ENCODE data around the gene TMEM121B. TPM values are rescaled to one million over a fixed set of nuclear protein-coding genes. Genes with fewer than 3 reads are reported as not detected.
"Not testable (repeated sequence)": the region's sequence is repeated elsewhere in the genome, so short reads cannot be mapped to it uniquely, and the experiment has no call there.

The TMEM121B gene
- total RNA-seq, 1 donor from 2014 or later: 44.1 TPM

GRCh38 chr22:17155941-17156340, 34.8 kb upstream of the TMEM121B start:
- no peak for TF ChIP-seq CTCF (IDR thresholded peaks at IDR 0.05; ENCODE audit: partially characterized antibody, unreplicated experiment)
- H3K36me3 Mint-ChIP-seq (ENCODE audit: unreplicated experiment): no peaks in the 10 kb centered on the region
- peaks cover 7% of the 10 kb centered on the region for H3K9me3 Mint-ChIP-seq (ENCODE audit: unreplicated experiment)
- peaks cover 3% of the 10 kb centered on the region for H3K4me1 Mint-ChIP-seq (ENCODE audit: low read depth, unreplicated experiment)
- no peak overlapping the region for H3K27ac Mint-ChIP-seq (ENCODE audit: unreplicated experiment)
- peaks cover 5% of the 10 kb centered on the region for H3K27me3 Mint-ChIP-seq (ENCODE audit: unreplicated experiment)
- no peak for DNase-seq
- H3K4me3 Mint-ChIP-seq (ENCODE audit: unreplicated experiment): no peak overlapping the region

GRCh38 chr22:17152971-17153370, 31.8 kb upstream of the TMEM121B start:
- Mint-ChIP-seq H3K4me1 (ENCODE audit: low read depth, unreplicated experiment) (no peaks in the 10 kb centered on the region), H3K36me3 (ENCODE audit: unreplicated experiment) (no peaks in the 10 kb centered on the region), H3K4me3 (ENCODE audit: unreplicated experiment) (no peak overlapping the region), H3K27me3 (ENCODE audit: unreplicated experiment) (peaks cover 5% of the 10 kb centered on the region), H3K9me3 (ENCODE audit: unreplicated experiment) (peaks cover under 1% of the 10 kb centered on the region), H3K27ac (ENCODE audit: unreplicated experiment) (no peak overlapping the region)
- DNase-seq: no peak
- no peak for TF ChIP-seq CTCF (IDR thresholded peaks at IDR 0.05; ENCODE audit: partially characterized antibody, unreplicated experiment)

- Mint-ChIP-seq H3K36me3 (ENCODE audit: unreplicated experiment) (peaks cover 5% of the 10 kb centered on the region), H3K27me3 (ENCODE audit: unreplicated experiment) (peaks cover 5% of the 10 kb centered on the region), H3K9me3 (ENCODE audit: unreplicated experiment) (no peaks in the 10 kb centered on the region), H3K27ac (ENCODE audit: unreplicated experiment) (no peak overlapping the region), H3K4me1 (ENCODE audit: low read depth, unreplicated experiment) (no peaks in the 10 kb centered on the region), H3K4me3 (ENCODE audit: unreplicated experiment) (no peak overlapping the region)
- no peak for DNase-seq
- no peak for TF ChIP-seq CTCF (IDR thresholded peaks at IDR 0.05; ENCODE audit: partially characterized antibody, unreplicated experiment)
Observed at GRCh38 chr22:17152340-17152739, 31.2 kb upstream of the TMEM121B start.

GRCh38 chr22:17149076-17149815, 28.1 kb upstream of the TMEM121B start:
- Mint-ChIP-seq H3K4me1 (ENCODE audit: low read depth, unreplicated experiment) (no peaks in the 10 kb centered on the region), H3K9me3 (ENCODE audit: unreplicated experiment) (no peaks in the 10 kb centered on the region), H3K4me3 (ENCODE audit: unreplicated experiment) (no peak overlapping the region), H3K27ac (ENCODE audit: unreplicated experiment) (no peak overlapping the region), H3K36me3 (ENCODE audit: unreplicated experiment) (peaks cover 5% of the 10 kb centered on the region), H3K27me3 (ENCODE audit: unreplicated experiment) (peaks cover 5% of the 10 kb centered on the region)
- TF ChIP-seq CTCF (IDR thresholded peaks at IDR 0.05; ENCODE audit: partially characterized antibody, unreplicated experiment): no peak
- DNase-seq: no peak

- not testable (repeated sequence) for DNase-seq; H3K4me3 Mint-ChIP-seq (ENCODE audit: unreplicated experiment); H3K27me3 Mint-ChIP-seq (ENCODE audit: unreplicated experiment); H3K4me1 Mint-ChIP-seq (ENCODE audit: low read depth, unreplicated experiment); H3K36me3 Mint-ChIP-seq (ENCODE audit: unreplicated experiment); H3K9me3 Mint-ChIP-seq (ENCODE audit: unreplicated experiment); H3K27ac Mint-ChIP-seq (ENCODE audit: unreplicated experiment)
Observed at GRCh38 chr22:17147458-17147857, 26.3 kb upstream of the TMEM121B start.

All from glutamatergic neuron (in vitro differentiated cells).